Subcutaneous adipose tissue (tissue), 4 donors: ENCODE results near the gene PPP4C. TPM values are rescaled to one million over a fixed set of nuclear protein-coding genes. Genes with fewer than 3 reads are reported as not detected.

ENCODE experiments used
- CTCF ChIP-seq: fragments of 450-650 bp; IDR thresholded peaks from one replicate; pipeline ENCODE4 v1.5.1; 2016; ENCODE audit warnings: low read depth, mild to moderate bottlenecking, control low read depth, antibody characterized with exemption, moderate library complexity
- total RNA-seq, 4 donors: library from RNA; depleted of rRNA; stranded (reverse); fragments of >200 nt; gene quantifications; one replicate each; pipeline ENCODE4 v1.1.0, GENCODE V29; 2016

PPP4C gene
- total RNA-seq, 4 donors from 2014 or later: 38.2 to 46.6 (median 43.6) TPM

- no peak for TF ChIP-seq CTCF
Measured at GRCh38 chr16:30060836-30061554, 14.8 kb upstream of the PPP4C start.

- no peak for TF ChIP-seq CTCF
Measured at GRCh38 chr16:30063278-30063892, 12.4 kb upstream of the PPP4C start.

GRCh38 chr16:30063893-30064728 lies 11.7 kb upstream of the PPP4C start:
- no peak for TF ChIP-seq CTCF

GRCh38 chr16:30064729-30065101 lies 11.1 kb upstream of the PPP4C start:
- no peak for TF ChIP-seq CTCF

- no peak for TF ChIP-seq CTCF
Measured at GRCh38 chr16:30065102-30065942, 10.5 kb upstream of the PPP4C start, which contains the start of gene ALDOA. TSS of gene ALDOA (plus strand) at chr16:30065760. CDS start at chr16:30066898, 1,138 bp downstream.

- no peak for TF ChIP-seq CTCF
Measured at GRCh38 chr16:30065943-30066760, 9.6 kb upstream of the PPP4C start.
